Small intestine (tissue), 7 donors: Measurements from ENCODE around the gene EPHB3. TPM values are rescaled to one million over a fixed set of nuclear protein-coding genes. Genes with fewer than 3 reads are reported as not detected.

Experiments
- DNase-seq, 2 donors: peaks; one replicate each; pipeline versions ENCODE4 v3.0.0 to v3.0.0-alpha.2; 2013
- FAIRE-seq: peaks from 2 replicates; lab custom pipeline; 2012; peaks lifted over from hg19 to GRCh38; lab: Jason Lieb, UNC
- H3K27ac ChIP-seq, 3 donors: one replicate each; pipeline ENCODE4 v1.5.1; 2013; ENCODE audit warnings: low read length in 2 of 3, mild to moderate bottlenecking in 2 of 3, control low read depth in 1 of 3, inconsistent platforms in 1 of 3, low read depth in 1 of 3, moderate library complexity in 1 of 3
- H3K27me3 ChIP-seq, 3 donors: one replicate each; pipeline ENCODE4 v1.6.1; 2013; ENCODE audit warnings: low read length in 3 of 3, inconsistent platforms in 1 of 3; ENCODE audit not compliant: control insufficient read depth in 3 of 3, insufficient read depth in 3 of 3
- H3K36me3 ChIP-seq, 3 donors: one replicate each; pipeline ENCODE4 v1.6.1; 2013; ENCODE audit warnings: low read length in 3 of 3, inconsistent platforms in 1 of 3, low read depth in 1 of 3, mild to moderate bottlenecking in 1 of 3, moderate library complexity in 1 of 3; ENCODE audit not compliant: control insufficient read depth in 3 of 3, insufficient read depth in 2 of 3
- H3K4me1 ChIP-seq, 3 donors: one replicate each; pipeline ENCODE4 v1.6.1; 2013; ENCODE audit warnings: low read length in 2 of 3, inconsistent platforms in 1 of 3, low read depth in 1 of 3, mild to moderate bottlenecking in 1 of 3, moderate library complexity in 1 of 3; ENCODE audit not compliant: control insufficient read depth in 3 of 3, insufficient read depth in 2 of 3
- H3K4me3 ChIP-seq, 3 donors: one replicate each; pipeline ENCODE4 v1.5.1; 2013; ENCODE audit warnings: low read length in 3 of 3, control low read depth in 1 of 3, inconsistent platforms in 1 of 3, low read depth in 1 of 3, mild to moderate bottlenecking in 1 of 3, moderate library complexity in 1 of 3
- H3K9me3 ChIP-seq, 2 donors: one replicate each; pipeline ENCODE4 v1.6.1; 2013; ENCODE audit warnings: low read depth in 1 of 2, low read length in 1 of 2; ENCODE audit not compliant: control insufficient read depth in 2 of 2, insufficient read depth in 1 of 2
- WGBS, 3 donors: extraction: QIAGEN DNeasy Blood & Tissue Kit; methylation state at CpG; one replicate each; pipeline ENCODE4 v1.1.7; 2013; 5-methylcytosine and 5-hydroxymethylcytosine counted together
- polyA plus RNA-seq, 4 donors: library from polyadenylated mRNA; stranded (reverse) in 3 of 4; unstranded in 1 of 4; fragments of 200-250 nt in 3 of 4; fragments of 120-200 nt in 1 of 4; gene quantifications; one replicate each; pipeline versions ENCODE4 v1.2.1 to v1.2.3, GENCODE V29; 2013
- donor health status: healthy with polysubstance abuse.
- donor health status: control.
- donor health status: control.
- donor health status: Bipolar disorder and iron deficiency.
- donor health status: healthy.

The EPHB3 gene
- polyA plus RNA-seq, 4 donors = 0.27 to 16.7 (median 8.3) TPM

- Histone ChIP-seq H3K27me3 (peaks cover 0 to 26% (median 0%) of the 10 kb centered on the region in 3 donors), H3K4me1 (peaks cover 3 to 62% (median 4%) of the 10 kb centered on the region in 3 donors), H3K36me3 (peaks cover 0 to 21% (median 0%) of the 10 kb centered on the region in 3 donors), H3K9me3 (no peaks in the 10 kb centered on the region), H3K4me3 (peak overlapping the region in 1 of 3 donors; percentile 51), H3K27ac (peak overlapping the region in 1 of 3 donors; percentile 3)
- no peak for DNase-seq
- FAIRE-seq = no peak
- WGBS, 3 donors = 21 to 53% (median 35%) methylated on average over 13 of the region's 13 CpGs
Measured at GRCh38 chr3:184563941-184564684, 2.5 kb downstream of the EPHB3 start.

GRCh38 chr3:184564685-184565385 is 3.2 kb downstream of the EPHB3 start:
- H3K4me1 ChIP-seq = peaks cover 3 to 61% (median 4%) of the 10 kb centered on the region in 3 donors
- WGBS, 3 donors = 14 to 52% (median 20%) methylated on average over 5 of the region's 5 CpGs

DNA sequence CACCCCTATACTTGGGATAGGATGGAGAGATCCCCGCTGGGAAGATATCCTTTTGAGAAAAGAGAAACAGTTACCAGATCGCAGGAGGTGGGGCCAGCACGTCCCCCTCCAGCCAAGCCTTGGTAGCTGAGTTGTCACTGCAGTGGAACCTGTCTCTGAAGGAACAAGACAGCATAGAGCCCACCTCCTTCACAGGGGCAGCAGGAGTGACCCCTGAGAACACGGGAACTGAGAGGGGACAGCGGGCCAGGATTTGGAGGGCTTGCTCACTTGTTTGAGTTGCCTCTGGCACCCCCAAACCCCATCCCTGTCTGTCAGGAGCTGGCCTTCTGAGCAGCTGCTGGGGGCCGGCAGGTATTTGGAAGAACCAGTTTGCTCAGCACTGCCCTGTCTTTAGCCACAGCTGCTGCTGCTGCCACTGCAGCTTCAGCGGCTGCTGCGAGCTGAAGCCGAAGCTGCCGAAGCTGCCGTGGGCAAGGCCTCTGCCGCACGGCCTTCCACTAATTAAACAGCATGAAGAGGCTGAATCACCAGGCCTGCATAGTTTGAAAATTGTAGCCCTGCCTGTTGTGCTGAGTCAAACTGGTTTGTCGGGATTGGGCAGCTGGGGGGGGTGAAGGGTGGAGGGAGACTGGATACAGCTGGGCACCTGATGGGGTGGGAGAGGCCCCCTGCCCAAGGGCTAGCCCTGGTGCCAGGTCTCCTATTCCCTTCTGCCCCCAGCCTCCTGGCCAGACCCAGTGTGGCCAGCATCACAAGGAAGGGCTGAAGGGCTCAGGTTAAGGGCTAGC is 4.0 kb downstream of the EPHB3 start:
- 10 to 39% (median 23%) methylated on average over 14 of the region's 14 CpGs for WGBS, 3 donors
- H3K9me3 ChIP-seq = no peaks in the 10 kb centered on the region
- no peak for FAIRE-seq
- peak; percentile 60 to 71 for DNase-seq
- peaks cover 0 to 21% (median 0%) of the 10 kb centered on the region in 3 donors for H3K36me3 ChIP-seq
- H3K4me1 ChIP-seq = peaks cover under 1 to 57% (median 4%) of the 10 kb centered on the region in 3 donors
- peaks cover 0 to 27% (median 0%) of the 10 kb centered on the region in 3 donors for H3K27me3 ChIP-seq
- H3K4me3 ChIP-seq = peak overlapping the region in 1 of 3 donors; percentile 10
- H3K27ac ChIP-seq = peak overlapping the region in 2 of 3 donors; percentile 5 to 24

More at GRCh38 chr3:184564685-184565385, 3.2 kb downstream of the EPHB3 start:
- Histone ChIP-seq H3K27me3 (peaks cover 0 to 27% (median 0%) of the 10 kb centered on the region in 3 donors), H3K4me3 (no peak overlapping the region), H3K36me3 (peaks cover 0 to 21% (median 0%) of the 10 kb centered on the region in 3 donors), H3K9me3 (no peaks in the 10 kb centered on the region), H3K27ac (no peak overlapping the region)
- DNase-seq (no peak), FAIRE-seq (no peak)

DNA sequence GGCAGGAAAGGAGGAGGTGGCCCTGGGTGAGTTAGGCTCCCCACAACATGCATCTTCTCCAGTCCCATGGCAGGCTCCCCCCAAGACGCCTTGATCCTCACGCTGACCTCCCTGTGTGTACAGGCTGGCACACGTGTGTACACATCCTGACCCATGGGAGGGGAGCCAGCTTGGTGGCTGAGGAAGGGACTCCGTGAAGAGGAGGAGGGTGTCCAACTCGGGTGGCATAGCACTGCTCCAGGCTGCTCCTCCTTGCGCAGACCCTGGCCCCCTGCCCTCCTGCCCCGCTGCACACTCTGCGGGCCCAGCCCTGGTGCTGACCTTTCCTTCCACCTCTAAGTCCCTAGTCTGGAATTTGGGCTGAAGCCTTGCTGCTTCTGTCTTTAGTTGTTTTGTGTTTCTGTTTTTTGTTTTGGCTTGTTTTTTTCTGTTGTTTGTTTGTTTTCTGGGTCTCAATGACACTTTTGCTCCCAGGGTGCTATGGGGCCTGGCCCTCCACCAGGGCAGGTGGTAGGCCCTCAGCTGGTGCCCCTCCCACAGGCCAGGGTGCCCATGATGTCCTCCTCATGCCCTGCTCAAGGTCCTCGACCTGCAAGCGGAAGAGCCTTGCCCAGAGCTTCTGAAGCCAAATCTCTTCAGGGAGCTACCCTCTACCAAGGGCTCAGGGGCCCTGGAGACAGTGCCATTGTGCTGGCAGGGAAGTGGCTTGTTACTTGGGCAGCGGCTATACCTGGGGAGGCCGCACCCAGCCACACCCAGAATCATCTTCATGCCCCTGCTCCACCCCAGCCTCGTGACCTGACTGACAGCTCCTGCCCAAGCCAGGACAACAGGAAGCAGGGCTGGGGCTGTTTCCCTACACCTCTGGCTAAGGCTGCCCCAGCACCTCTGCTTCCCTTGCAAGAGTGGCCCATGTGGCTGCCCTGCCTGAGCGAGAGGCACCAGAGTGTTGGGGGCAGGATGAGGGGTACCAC is 5.1 kb downstream of the EPHB3 start:
- Histone ChIP-seq H3K4me3 (no peak overlapping the region), H3K4me1 (peaks cover 0 to 50% (median 4%) of the 10 kb centered on the region in 3 donors), H3K27ac (peak overlapping the region in 1 of 3 donors; percentile 24), H3K27me3 (peaks cover 0 to 22% (median 0%) of the 10 kb centered on the region in 3 donors), H3K36me3 (peaks cover 0 to 28% (median 0%) of the 10 kb centered on the region in 3 donors), H3K9me3 (no peaks in the 10 kb centered on the region)
- peak in 1 of 2 donors; percentile 50 for DNase-seq
- no peak for FAIRE-seq
- WGBS, 3 donors = 29 to 56% (median 29%) methylated on average over 14 of the region's 14 CpGs

- H3K36me3 ChIP-seq = peaks cover 0 to 37% (median 0%) of the 10 kb centered on the region in 3 donors
- peak overlapping the region in 2 of 3 donors; percentile 18 to 43 for H3K27ac ChIP-seq
- DNase-seq = no peak
- 24 to 44% (median 30%) methylated on average over 13 to 16 of the region's 16 CpGs for WGBS, 3 donors
- no peaks in the 10 kb centered on the region for H3K9me3 ChIP-seq
- FAIRE-seq = no peak
- H3K4me3 ChIP-seq = peak overlapping the region in 1 of 3 donors; percentile 30
- H3K4me1 ChIP-seq = peaks cover 0 to 50% (median 4%) of the 10 kb centered on the region in 3 donors
- H3K27me3 ChIP-seq = peaks cover 0 to 20% (median 0%) of the 10 kb centered on the region in 3 donors
Measured at GRCh38 chr3:184567946-184568559, 6.5 kb downstream of the EPHB3 start.

GRCh38 chr3:184568560-184568923 is 7.0 kb downstream of the EPHB3 start:
- H3K27me3 ChIP-seq = peaks cover 0 to 20% (median 0%) of the 10 kb centered on the region in 3 donors
- DNase-seq = no peak
- peak overlapping the region in 2 of 3 donors; percentile 30 to 43 for H3K4me3 ChIP-seq
- no peaks in the 10 kb centered on the region for H3K9me3 ChIP-seq
- FAIRE-seq = no peak
- 5 to 8% (median 6%) methylated on average over 15 to 16 of the region's 16 CpGs for WGBS, 3 donors
- peak overlapping the region in 2 of 3 donors; percentile 18 to 43 for H3K27ac ChIP-seq
- H3K36me3 ChIP-seq = peaks cover 0 to 40% (median 0%) of the 10 kb centered on the region in 3 donors
- peaks cover 0 to 50% (median 4%) of the 10 kb centered on the region in 3 donors for H3K4me1 ChIP-seq
